Measurements from ENCODE around the gene CCBE1. TPM values are rescaled to one million over a fixed set of nuclear protein-coding genes. Genes with fewer than 3 reads are reported as not detected.

The CCBE1 gene
- total and polyA plus RNA-seq, 4 donors, result 3.4 to 59.0 (median 21.9) TPM

- Histone ChIP-seq H3K4me1 (ENCODE audit: control insufficient read depth in 5 of 5, insufficient read depth in 5 of 5, low read length in 5 of 5) (peaks cover 0 to 10% (median 6%) of the 10 kb centered on the region in 5 donors), H3K27me3 (ENCODE audit: control insufficient read depth in 3 of 3, insufficient read depth in 3 of 3, low read length in 2 of 3) (no peaks in the 10 kb centered on the region), H3K36me3 (ENCODE audit: control insufficient read depth in 4 of 4, insufficient read depth in 4 of 4, low read length in 4 of 4) (peaks cover 0 to 19% (median 7%) of the 10 kb centered on the region in 4 donors), H3K27ac (ENCODE audit: low read depth in 1 of 2, low read length in 1 of 2) (no peak overlapping the region), H3K9me3 (ENCODE audit: control insufficient read depth in 4 of 4, insufficient read depth in 3 of 4, low read length in 3 of 4) (no peaks in the 10 kb centered on the region), H3K9ac (ENCODE audit: insufficient read depth in 1 of 2, low read length in 2 of 2) (no peak overlapping the region), H3K4me3 (no peak overlapping the region)
- TF ChIP-seq CTCF (IDR thresholded peaks at IDR 0.05; ENCODE audit: control extremely low read depth, extremely low read depth), result no peak
- no peak for ATAC-seq (ENCODE audit: insufficient read depth, low FRiP score)
- no peak for DNase-seq
- WGBS, 2 donors, result 57 to 72% methylated on average over 1 of the region's 1 CpG
These were observed 266.1 kb downstream of the CCBE1 start for GRCh38 chr18:59431131-59431530.

DNA sequence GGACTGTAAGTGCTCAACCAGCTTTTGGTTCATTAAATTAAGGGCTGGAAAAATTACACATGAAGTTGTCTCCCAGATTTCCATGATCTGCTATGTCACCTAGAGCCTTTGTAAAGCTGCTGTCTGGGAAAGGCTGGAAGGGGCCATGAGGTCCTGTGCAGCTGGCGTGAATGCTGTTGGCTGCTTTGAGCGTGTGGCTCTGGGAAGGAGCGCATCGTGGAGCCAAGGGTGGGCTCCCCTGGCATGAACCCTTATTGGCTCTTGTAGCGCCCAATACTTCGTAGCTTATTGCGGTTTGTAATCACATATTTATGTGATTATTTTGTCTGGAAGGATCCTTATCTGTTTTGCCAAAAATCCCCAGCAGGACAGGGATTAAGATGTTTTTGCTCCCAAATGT lies 267.6 kb downstream of the CCBE1 start:
- 80 to 86% methylated on average over 7 of the region's 7 CpGs for WGBS, 2 donors
- no peaks in the 10 kb centered on the region for H3K27me3 ChIP-seq (ENCODE audit: control insufficient read depth in 3 of 3, insufficient read depth in 3 of 3, low read length in 2 of 3)

DNA sequence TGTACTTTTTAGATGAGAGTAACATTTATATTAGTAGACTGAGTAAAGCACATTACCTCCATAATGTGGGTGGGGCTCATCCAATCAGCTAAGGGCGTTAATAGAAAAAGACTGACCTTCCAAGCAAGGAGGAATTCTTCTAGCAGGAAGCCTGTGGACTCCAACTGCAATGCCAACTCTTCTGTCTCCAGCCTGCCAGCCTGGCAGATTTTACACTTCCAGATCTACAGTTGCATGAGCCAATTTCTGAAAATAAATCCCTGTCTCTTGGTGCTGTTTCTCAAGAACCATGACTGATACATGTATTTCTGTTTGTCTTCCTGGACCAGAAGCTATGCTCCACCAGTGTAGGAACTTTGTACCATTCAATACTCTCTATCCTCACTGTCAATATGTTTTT lies 269.2 kb downstream of the CCBE1 start:
- no peak for DNase-seq
- no peak for TF ChIP-seq CTCF (IDR thresholded peaks at IDR 0.05; ENCODE audit: control extremely low read depth, extremely low read depth)
- H3K4me1 ChIP-seq (ENCODE audit: control insufficient read depth in 5 of 5, insufficient read depth in 5 of 5, low read length in 5 of 5), result peaks cover 0 to 16% (median 9%) of the 10 kb centered on the region in 5 donors
- ATAC-seq (ENCODE audit: insufficient read depth, low FRiP score), result no peak
- H3K27me3 ChIP-seq (ENCODE audit: control insufficient read depth in 3 of 3, insufficient read depth in 3 of 3, low read length in 2 of 3), result no peaks in the 10 kb centered on the region
- no peak overlapping the region for H3K9ac ChIP-seq (ENCODE audit: insufficient read depth in 1 of 2, low read length in 2 of 2)
- H3K27ac ChIP-seq (ENCODE audit: low read depth in 1 of 2, low read length in 1 of 2), result no peak overlapping the region
- no peaks in the 10 kb centered on the region for H3K9me3 ChIP-seq (ENCODE audit: control insufficient read depth in 4 of 4, insufficient read depth in 3 of 4, low read length in 3 of 4)
- no peaks in the 10 kb centered on the region for H3K36me3 ChIP-seq (ENCODE audit: control insufficient read depth in 4 of 4, insufficient read depth in 4 of 4, low read length in 4 of 4)
- H3K4me3 ChIP-seq, result no peak overlapping the region
- WGBS, 2 donors, result 74 to 93% methylated on average over 1 of the region's 1 CpG

More for the DNA sequence above, 267.6 kb downstream of the CCBE1 start:
- ATAC-seq (ENCODE audit: insufficient read depth, low FRiP score), result no peak
- no peaks in the 10 kb centered on the region for H3K9me3 ChIP-seq (ENCODE audit: control insufficient read depth in 4 of 4, insufficient read depth in 3 of 4, low read length in 3 of 4)
- peak in 2 of 3 donors; percentile 32 to 46 for DNase-seq
- H3K27ac ChIP-seq (ENCODE audit: low read depth in 1 of 2, low read length in 1 of 2), result no peak overlapping the region
- no peak for TF ChIP-seq CTCF (IDR thresholded peaks at IDR 0.05; ENCODE audit: control extremely low read depth, extremely low read depth)
- no peak overlapping the region for H3K9ac ChIP-seq (ENCODE audit: insufficient read depth in 1 of 2, low read length in 2 of 2)
- peaks cover 0 to 10% (median 6%) of the 10 kb centered on the region in 5 donors for H3K4me1 ChIP-seq (ENCODE audit: control insufficient read depth in 5 of 5, insufficient read depth in 5 of 5, low read length in 5 of 5)
- no peak overlapping the region for H3K4me3 ChIP-seq
- peaks cover 0 to 6% (median 3%) of the 10 kb centered on the region in 4 donors for H3K36me3 ChIP-seq (ENCODE audit: control insufficient read depth in 4 of 4, insufficient read depth in 4 of 4, low read length in 4 of 4)

DNA sequence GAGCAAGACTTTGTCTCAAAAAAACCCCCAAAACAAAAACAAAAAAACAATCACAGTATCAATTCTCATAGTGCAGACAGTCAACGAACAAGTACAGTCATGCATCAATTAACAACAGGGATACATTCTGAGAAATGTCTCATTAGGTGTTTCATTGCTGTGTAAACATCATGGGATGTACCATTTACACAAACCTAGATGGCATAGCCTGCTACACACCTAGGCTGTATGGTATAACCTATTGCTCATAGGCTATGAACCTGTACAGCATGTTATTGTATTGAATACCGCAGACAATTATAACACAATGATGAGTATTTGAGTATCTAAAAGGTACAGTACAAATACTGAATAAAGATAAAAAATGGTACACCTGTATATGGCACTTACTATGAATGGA lies 270.4 kb downstream of the CCBE1 start:
- Histone ChIP-seq H3K27me3 (ENCODE audit: control insufficient read depth in 3 of 3, insufficient read depth in 3 of 3, low read length in 2 of 3) (no peaks in the 10 kb centered on the region), H3K36me3 (ENCODE audit: control insufficient read depth in 4 of 4, insufficient read depth in 4 of 4, low read length in 4 of 4) (no peaks in the 10 kb centered on the region), H3K4me1 (ENCODE audit: control insufficient read depth in 5 of 5, insufficient read depth in 5 of 5, low read length in 5 of 5) (peaks cover 0 to 18% (median 9%) of the 10 kb centered on the region in 5 donors), H3K27ac (ENCODE audit: low read depth in 1 of 2, low read length in 1 of 2) (no peak overlapping the region), H3K4me3 (no peak overlapping the region), H3K9me3 (ENCODE audit: control insufficient read depth in 4 of 4, insufficient read depth in 3 of 4, low read length in 3 of 4) (no peaks in the 10 kb centered on the region), H3K9ac (ENCODE audit: insufficient read depth in 1 of 2, low read length in 2 of 2) (no peak overlapping the region)
- 94% methylated on average over 2 of the region's 2 CpGs for WGBS, 2 donors
- ATAC-seq (ENCODE audit: insufficient read depth, low FRiP score) (no peak), DNase-seq (no peak)
- no peak for TF ChIP-seq CTCF (IDR thresholded peaks at IDR 0.05; ENCODE audit: control extremely low read depth, extremely low read depth)
